Liver (tissue), 9 donors: Measurements from ENCODE around the gene YKT6. TPM values are rescaled to one million over a fixed set of nuclear protein-coding genes. Genes with fewer than 3 reads are reported as not detected.

Experiments
- DNase-seq: peaks from one replicate; pipeline ENCODE4 v3.0.0-alpha.2; 2017; ENCODE audit warnings: low spot score
- H3K27ac ChIP-seq, 2 donors: one replicate each; pipeline ENCODE4 v1.7.0; 2013; ENCODE audit warnings: inconsistent platforms in 2 of 2, low read length in 2 of 2, control low read depth in 1 of 2, low read depth in 1 of 2, mild to moderate bottlenecking in 1 of 2
- H3K27me3 ChIP-seq, 4 donors: one replicate each; pipeline versions ENCODE4 v1.6.1 to v1.7.0; 2013; ENCODE audit warnings: low read length in 3 of 4, inconsistent platforms in 1 of 4, mild to moderate bottlenecking in 1 of 4, moderate library complexity in 1 of 4; ENCODE audit not compliant: control insufficient read depth in 4 of 4, insufficient read depth in 4 of 4
- H3K36me3 ChIP-seq, 4 donors: one replicate each; pipeline versions ENCODE4 v1.6.1 to v1.7.0; 2013; ENCODE audit warnings: low read length in 3 of 4, mild to moderate bottlenecking in 3 of 4, low read depth in 1 of 4, moderate library complexity in 1 of 4; ENCODE audit not compliant: control insufficient read depth in 4 of 4, insufficient read depth in 3 of 4
- H3K4me1 ChIP-seq, 4 donors: one replicate each; pipeline versions ENCODE4 v1.6.1 to v1.7.0; 2013; ENCODE audit warnings: low read length in 3 of 4, mild to moderate bottlenecking in 3 of 4, moderate library complexity in 1 of 4; ENCODE audit not compliant: control insufficient read depth in 4 of 4, insufficient read depth in 4 of 4
- H3K4me3 ChIP-seq, 3 donors: one replicate each; pipeline versions ENCODE4 v1.6.1 to v1.7.0; 2013; ENCODE audit warnings: low read length in 3 of 3, control low read depth in 1 of 3, low read depth in 1 of 3, mild to moderate bottlenecking in 1 of 3
- H3K9ac ChIP-seq, 2 donors: one replicate each; pipeline ENCODE4 v1.7.0; 2013; ENCODE audit warnings: low read length in 2 of 2, mild to moderate bottlenecking in 2 of 2, moderate library complexity in 2 of 2, control low read depth in 1 of 2, low read depth in 1 of 2
- H3K9me3 ChIP-seq, 4 donors: one replicate each; pipeline versions ENCODE4 v1.6.1 to v1.7.0; 2013; ENCODE audit warnings: low read length in 3 of 4; ENCODE audit not compliant: control insufficient read depth in 4 of 4
- EGR1 ChIP-seq, 2 donors: IDR thresholded peaks; 2 replicates each; pipeline ENCODE4 v1.6.1; 2016 to 2018; ENCODE audit warnings: antibody characterized with exemption in 2 of 2, low read depth in 2 of 2
- FOXA1 ChIP-seq: IDR thresholded peaks from 2 replicates; pipeline ENCODE4 v1.6.1; 2016; ENCODE audit warnings: antibody characterized with exemption
- FOXA2 ChIP-seq: IDR thresholded peaks from 2 replicates; pipeline ENCODE4 v1.6.1; 2016; ENCODE audit warnings: antibody characterized with exemption
- GABPA ChIP-seq, 2 donors: IDR thresholded peaks in 1 of 2; conservative IDR thresholded peaks in 1 of 2; 2 replicates each; pipeline ENCODE4 v1.6.1; 2016; ENCODE audit warnings: antibody characterized with exemption in 2 of 2, mild to moderate bottlenecking in 1 of 2, moderate library complexity in 1 of 2
- HNF4A ChIP-seq, 2 donors: conservative IDR thresholded peaks; 2 replicates each; pipeline ENCODE4 v1.6.1; 2016; ENCODE audit warnings: antibody characterized with exemption in 2 of 2, mild to moderate bottlenecking in 2 of 2
- HNF4G ChIP-seq: IDR thresholded peaks from 2 replicates; pipeline ENCODE4 v1.6.1; 2016; ENCODE audit warnings: antibody characterized with exemption
- JUND ChIP-seq, 2 donors: IDR thresholded peaks; 2 replicates each; pipeline ENCODE4 v1.6.1; 2016; ENCODE audit warnings: antibody characterized with exemption in 2 of 2
- NR2F2 ChIP-seq: IDR thresholded peaks from 2 replicates; pipeline ENCODE4 v1.6.1; 2016; ENCODE audit warnings: antibody characterized with exemption
- RAD21 ChIP-seq, 2 donors: IDR thresholded peaks; 2 replicates each; pipeline ENCODE4 v1.6.1; 2016; ENCODE audit warnings: antibody characterized with exemption in 2 of 2, mild to moderate bottlenecking in 2 of 2
- RXRA ChIP-seq, 2 donors: IDR thresholded peaks; 2 replicates each; pipeline ENCODE4 v1.6.1; 2017 to 2018; ENCODE audit warnings: antibody characterized with exemption in 2 of 2, mild to moderate bottlenecking in 1 of 2
- SP1 ChIP-seq: IDR thresholded peaks from 2 replicates; pipeline ENCODE4 v1.6.1; 2018; ENCODE audit warnings: antibody characterized with exemption, mild to moderate bottlenecking
- TAF1 ChIP-seq: conservative IDR thresholded peaks from 2 replicates; pipeline ENCODE4 v1.6.1; 2016; ENCODE audit warnings: antibody characterized with exemption, mild to moderate bottlenecking
- YY1 ChIP-seq: IDR thresholded peaks from 2 replicates; pipeline ENCODE4 v1.6.1; 2016; ENCODE audit warnings: antibody characterized with exemption, mild to moderate bottlenecking
- WGBS: extraction: QIAGEN DNeasy Blood & Tissue Kit; methylation state at CpG from one replicate; pipeline ENCODE4 v1.1.7; 2013; 5-methylcytosine and 5-hydroxymethylcytosine counted together
- polyA plus RNA-seq, 2 donors: library from polyadenylated mRNA; stranded (reverse) in 1 of 2; unstranded in 1 of 2; fragments of 200-250 nt in 1 of 2; fragments of >200 nt in 1 of 2; fragmentation: Nextera tagmentation in 1 of 2; extraction: Ambion mirVana in 1 of 2; gene quantifications; one replicate each; pipeline versions ENCODE4 v1.2.1 to v1.2.3, GENCODE V29; 2013 to 2015
- total RNA-seq, 2 donors: library from RNA; depleted of rRNA; stranded (reverse); fragments of >200 nt; gene quantifications; one replicate each; pipeline ENCODE4 v1.2.3, GENCODE V29; 2014
- TF ChIP-seq, protein P1 (sequence below): IDR thresholded peaks from 2 replicates; pipeline ENCODE4 v1.6.1; 2016; ENCODE audit warnings: antibody characterized with exemption, mild to moderate bottlenecking
- TF ChIP-seq, protein P2 (sequence below): IDR thresholded peaks from 2 replicates; pipeline ENCODE4 v1.6.1; 2016; ENCODE audit warnings: antibody characterized with exemption
- TF ChIP-seq, protein P3 (sequence below): fragments of 150-350 bp; IDR thresholded peaks from 2 replicates; pipeline ENCODE4 v1.5.1; 2017; ENCODE audit warnings: improper control_type of control experiment, low read depth, low read length; ENCODE audit not compliant: missing input control
- TF ChIP-seq, protein P4 (sequence below): IDR thresholded peaks from 2 replicates; pipeline ENCODE4 v1.6.1; 2016; ENCODE audit warnings: antibody characterized with exemption
- TF ChIP-seq, protein P5 (sequence below): IDR thresholded peaks from 2 replicates; pipeline ENCODE4 v1.6.1; 2016; ENCODE audit warnings: antibody characterized with exemption
- donor health status: healthy.
- donor health status: healthy.
- donor health status: healthy.
- donor health status: healthy.
- donor health status: healthy.

YKT6 gene
- total and polyA plus RNA-seq, 4 donors: 8.1 to 22.0 (median 21.0) TPM

DNA sequence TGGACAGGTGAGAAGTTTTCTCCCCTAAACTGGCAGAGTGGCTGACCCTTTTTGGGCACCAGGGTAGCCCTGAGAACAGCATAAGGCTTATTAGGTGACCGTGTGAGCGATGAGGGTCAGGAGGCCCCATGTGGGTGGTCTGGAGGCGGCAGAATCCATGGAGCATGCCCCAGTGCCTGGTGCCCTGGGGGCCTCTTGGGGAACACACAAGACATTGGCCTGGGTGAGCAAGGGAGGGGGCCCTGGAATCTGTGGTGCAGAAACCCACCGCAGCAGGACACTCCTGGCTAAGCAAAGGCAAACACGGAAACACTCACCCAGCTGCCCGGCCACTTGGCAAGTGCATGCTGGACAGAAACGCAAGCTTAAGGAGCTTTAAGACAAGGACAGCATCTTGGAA lies 29.5 kb downstream of the YKT6 start (continued):
- TF ChIP-seq, protein P1, sequence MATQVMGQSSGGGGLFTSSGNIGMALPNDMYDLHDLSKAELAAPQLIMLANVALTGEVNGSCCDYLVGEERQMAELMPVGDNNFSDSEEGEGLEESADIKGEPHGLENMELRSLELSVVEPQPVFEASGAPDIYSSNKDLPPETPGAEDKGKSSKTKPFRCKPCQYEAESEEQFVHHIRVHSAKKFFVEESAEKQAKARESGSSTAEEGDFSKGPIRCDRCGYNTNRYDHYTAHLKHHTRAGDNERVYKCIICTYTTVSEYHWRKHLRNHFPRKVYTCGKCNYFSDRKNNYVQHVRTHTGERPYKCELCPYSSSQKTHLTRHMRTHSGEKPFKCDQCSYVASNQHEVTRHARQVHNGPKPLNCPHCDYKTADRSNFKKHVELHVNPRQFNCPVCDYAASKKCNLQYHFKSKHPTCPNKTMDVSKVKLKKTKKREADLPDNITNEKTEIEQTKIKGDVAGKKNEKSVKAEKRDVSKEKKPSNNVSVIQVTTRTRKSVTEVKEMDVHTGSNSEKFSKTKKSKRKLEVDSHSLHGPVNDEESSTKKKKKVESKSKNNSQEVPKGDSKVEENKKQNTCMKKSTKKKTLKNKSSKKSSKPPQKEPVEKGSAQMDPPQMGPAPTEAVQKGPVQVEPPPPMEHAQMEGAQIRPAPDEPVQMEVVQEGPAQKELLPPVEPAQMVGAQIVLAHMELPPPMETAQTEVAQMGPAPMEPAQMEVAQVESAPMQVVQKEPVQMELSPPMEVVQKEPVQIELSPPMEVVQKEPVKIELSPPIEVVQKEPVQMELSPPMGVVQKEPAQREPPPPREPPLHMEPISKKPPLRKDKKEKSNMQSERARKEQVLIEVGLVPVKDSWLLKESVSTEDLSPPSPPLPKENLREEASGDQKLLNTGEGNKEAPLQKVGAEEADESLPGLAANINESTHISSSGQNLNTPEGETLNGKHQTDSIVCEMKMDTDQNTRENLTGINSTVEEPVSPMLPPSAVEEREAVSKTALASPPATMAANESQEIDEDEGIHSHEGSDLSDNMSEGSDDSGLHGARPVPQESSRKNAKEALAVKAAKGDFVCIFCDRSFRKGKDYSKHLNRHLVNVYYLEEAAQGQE: no peak
- TF ChIP-seq, protein P2, sequence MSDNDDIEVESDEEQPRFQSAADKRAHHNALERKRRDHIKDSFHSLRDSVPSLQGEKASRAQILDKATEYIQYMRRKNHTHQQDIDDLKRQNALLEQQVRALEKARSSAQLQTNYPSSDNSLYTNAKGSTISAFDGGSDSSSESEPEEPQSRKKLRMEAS: no peak

DNA sequence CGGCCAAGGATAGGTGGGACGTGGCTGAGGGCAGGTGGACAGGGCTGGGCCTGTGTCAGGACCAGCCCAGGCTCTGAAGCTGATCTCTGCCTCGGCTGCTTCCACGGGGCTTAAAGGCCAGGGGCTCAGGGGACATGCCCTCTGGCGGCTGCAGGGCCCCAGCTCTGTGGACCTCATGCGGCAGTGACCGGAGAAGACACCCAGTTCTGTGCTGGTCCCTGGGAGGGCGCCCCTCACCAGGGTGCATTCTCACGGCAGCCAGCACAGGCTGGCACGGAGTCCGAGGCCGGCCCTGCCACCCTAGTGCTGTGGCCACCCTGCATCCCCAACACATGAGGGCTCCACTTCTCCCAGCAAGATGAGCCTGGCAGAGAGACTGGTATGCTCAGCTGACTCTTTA lies 30.3 kb downstream of the YKT6 start:
- Histone ChIP-seq H3K4me3 (no peak overlapping the region), H3K36me3 (no peaks in the 10 kb centered on the region), H3K4me1 (no peaks in the 10 kb centered on the region), H3K9me3 (no peaks in the 10 kb centered on the region), H3K27ac (no peak overlapping the region), H3K9ac (no peak overlapping the region), H3K27me3 (no peaks in the 10 kb centered on the region)
- 94% methylated on average over 12 of the region's 12 CpGs for WGBS
- TF ChIP-seq NR2F2: no peak
- TF ChIP-seq, protein P3, sequence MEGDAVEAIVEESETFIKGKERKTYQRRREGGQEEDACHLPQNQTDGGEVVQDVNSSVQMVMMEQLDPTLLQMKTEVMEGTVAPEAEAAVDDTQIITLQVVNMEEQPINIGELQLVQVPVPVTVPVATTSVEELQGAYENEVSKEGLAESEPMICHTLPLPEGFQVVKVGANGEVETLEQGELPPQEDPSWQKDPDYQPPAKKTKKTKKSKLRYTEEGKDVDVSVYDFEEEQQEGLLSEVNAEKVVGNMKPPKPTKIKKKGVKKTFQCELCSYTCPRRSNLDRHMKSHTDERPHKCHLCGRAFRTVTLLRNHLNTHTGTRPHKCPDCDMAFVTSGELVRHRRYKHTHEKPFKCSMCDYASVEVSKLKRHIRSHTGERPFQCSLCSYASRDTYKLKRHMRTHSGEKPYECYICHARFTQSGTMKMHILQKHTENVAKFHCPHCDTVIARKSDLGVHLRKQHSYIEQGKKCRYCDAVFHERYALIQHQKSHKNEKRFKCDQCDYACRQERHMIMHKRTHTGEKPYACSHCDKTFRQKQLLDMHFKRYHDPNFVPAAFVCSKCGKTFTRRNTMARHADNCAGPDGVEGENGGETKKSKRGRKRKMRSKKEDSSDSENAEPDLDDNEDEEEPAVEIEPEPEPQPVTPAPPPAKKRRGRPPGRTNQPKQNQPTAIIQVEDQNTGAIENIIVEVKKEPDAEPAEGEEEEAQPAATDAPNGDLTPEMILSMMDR: no peak
- TF ChIP-seq HNF4A (conservative IDR thresholded peaks at IDR 0.05): no peak
- TF ChIP-seq, protein P1: no peak
- TF ChIP-seq EGR1 (IDR thresholded peaks at IDR 0.05; ENCODE audit: low read depth in 2 of 2): no peak
- no peak for TF ChIP-seq HNF4G
- TF ChIP-seq TAF1: no peak
- TF ChIP-seq, protein P4, sequence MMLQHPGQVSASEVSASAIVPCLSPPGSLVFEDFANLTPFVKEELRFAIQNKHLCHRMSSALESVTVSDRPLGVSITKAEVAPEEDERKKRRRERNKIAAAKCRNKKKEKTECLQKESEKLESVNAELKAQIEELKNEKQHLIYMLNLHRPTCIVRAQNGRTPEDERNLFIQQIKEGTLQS: no peak
- no peak for TF ChIP-seq FOXA1
- TF ChIP-seq RXRA (IDR thresholded peaks at IDR 0.05): no peak
- TF ChIP-seq, protein P5, sequence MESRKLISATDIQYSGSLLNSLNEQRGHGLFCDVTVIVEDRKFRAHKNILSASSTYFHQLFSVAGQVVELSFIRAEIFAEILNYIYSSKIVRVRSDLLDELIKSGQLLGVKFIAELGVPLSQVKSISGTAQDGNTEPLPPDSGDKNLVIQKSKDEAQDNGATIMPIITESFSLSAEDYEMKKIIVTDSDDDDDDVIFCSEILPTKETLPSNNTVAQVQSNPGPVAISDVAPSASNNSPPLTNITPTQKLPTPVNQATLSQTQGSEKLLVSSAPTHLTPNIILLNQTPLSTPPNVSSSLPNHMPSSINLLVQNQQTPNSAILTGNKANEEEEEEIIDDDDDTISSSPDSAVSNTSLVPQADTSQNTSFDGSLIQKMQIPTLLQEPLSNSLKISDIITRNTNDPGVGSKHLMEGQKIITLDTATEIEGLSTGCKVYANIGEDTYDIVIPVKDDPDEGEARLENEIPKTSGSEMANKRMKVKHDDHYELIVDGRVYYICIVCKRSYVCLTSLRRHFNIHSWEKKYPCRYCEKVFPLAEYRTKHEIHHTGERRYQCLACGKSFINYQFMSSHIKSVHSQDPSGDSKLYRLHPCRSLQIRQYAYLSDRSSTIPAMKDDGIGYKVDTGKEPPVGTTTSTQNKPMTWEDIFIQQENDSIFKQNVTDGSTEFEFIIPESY: no peak
- no peak for TF ChIP-seq SP1
- TF ChIP-seq YY1: no peak
- TF ChIP-seq RAD21 (IDR thresholded peaks at IDR 0.05): no peak
- TF ChIP-seq, protein P2: no peak
- no peak for TF ChIP-seq FOXA2
- no peak for TF ChIP-seq GABPA (IDR thresholded peaks at IDR 0.05 in 1 of 2, conservative IDR thresholded peaks at IDR 0.05 in 1 of 2)
- TF ChIP-seq JUND (IDR thresholded peaks at IDR 0.05): no peak
- no peak for DNase-seq
